GM12874 (cell line): ENCODE measurements around the gene NTF4.
A peak's percentile ranks its signal among the peaks of the same experiment; 100 is the strongest.
"Not testable (repeated sequence)": the region's sequence is repeated elsewhere in the genome, so short reads cannot be mapped to it uniquely, and the experiment has no call there.

Experiments used
- CTCF ChIP-seq: IDR thresholded peaks from 2 replicates; pipeline ENCODE4 v1.5.1; 2011; ENCODE audit warnings: low read depth, mild to moderate bottlenecking, control low read depth, low read length, moderate library complexity; ENCODE audit not compliant: insufficient read depth

Gene NTF4

GRCh38 chr19:49042177-49042576 is 22.4 kb downstream of the NTF4 start:
- TF ChIP-seq CTCF: no peak

- peak; percentile 68 for TF ChIP-seq CTCF
These were observed 27.8 kb downstream of the NTF4 start, which contains the start of gene CGB1 for GRCh38 chr19:49036815-49037214. Gene CGB1 (minus strand): TSS chr19:49036895. CDS start chr19:49036711, 184 bp downstream.

GRCh38 chr19:49031642-49032301 is 32.8 kb downstream of the NTF4 start, which contains the start of gene CGB2:
Gene CGB2 (plus strand): TSS chr19:49031890. CDS start chr19:49032096, 206 bp downstream.
- TF ChIP-seq CTCF: peak; percentile 56

GRCh38 chr19:49024233-49024632 is 40.4 kb downstream of the NTF4 start, which contains the start of gene CGB3:
Gene CGB3 (minus strand): TSS chr19:49024333. CDS start chr19:49023971, 362 bp downstream.
- not testable (repeated sequence) for TF ChIP-seq CTCF

- TF ChIP-seq CTCF: no peak
These were observed 42.5 kb downstream of the NTF4 start for GRCh38 chr19:49022116-49022515.

GRCh38 chr19:49020931-49021895 is 43.4 kb downstream of the NTF4 start:
- no peak for TF ChIP-seq CTCF

- no peak for TF ChIP-seq CTCF
These were observed 44.3 kb downstream of the NTF4 start for GRCh38 chr19:49020342-49020741.
